ENCODE measurements around the gene ABLIM1.

DNA sequence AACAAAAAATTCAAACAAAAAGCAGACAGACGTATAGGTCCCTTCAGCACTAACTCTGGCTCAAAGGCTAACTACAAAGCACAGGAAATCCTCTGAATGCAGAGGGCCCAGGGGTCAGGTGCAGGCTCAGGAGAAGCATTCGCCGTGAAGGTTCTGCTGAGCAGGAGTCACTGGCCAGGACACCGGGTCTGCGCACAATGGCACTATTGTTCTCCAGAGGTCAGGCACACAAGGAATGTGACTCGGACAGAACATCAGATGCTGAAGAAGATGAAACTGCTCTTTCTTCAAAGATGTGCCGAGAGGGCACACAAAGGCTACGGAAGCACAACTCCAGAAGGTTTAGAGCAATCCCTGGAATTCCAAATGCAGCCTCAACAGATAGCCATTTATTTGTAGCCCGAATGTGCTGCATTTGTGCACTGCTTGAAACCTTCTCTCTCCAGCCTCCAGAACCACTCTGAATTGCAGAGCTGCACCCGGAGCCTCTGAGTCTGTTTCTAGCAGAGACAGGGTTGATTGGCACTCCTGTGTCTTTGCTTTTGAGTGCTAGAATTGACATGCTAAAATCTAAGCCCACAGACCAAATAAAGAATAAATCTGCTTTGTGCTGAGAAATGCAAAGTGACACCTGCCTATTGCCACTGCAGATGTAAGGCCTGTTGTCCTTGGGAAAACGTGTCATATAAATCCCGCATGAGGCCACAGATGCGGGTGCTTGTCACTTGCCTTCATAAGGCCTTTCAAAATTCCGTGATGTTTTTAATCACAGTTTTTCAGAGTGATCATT is 168.4 kb downstream of the ABLIM1 start:
- TF ChIP-seq, protein P1, sequence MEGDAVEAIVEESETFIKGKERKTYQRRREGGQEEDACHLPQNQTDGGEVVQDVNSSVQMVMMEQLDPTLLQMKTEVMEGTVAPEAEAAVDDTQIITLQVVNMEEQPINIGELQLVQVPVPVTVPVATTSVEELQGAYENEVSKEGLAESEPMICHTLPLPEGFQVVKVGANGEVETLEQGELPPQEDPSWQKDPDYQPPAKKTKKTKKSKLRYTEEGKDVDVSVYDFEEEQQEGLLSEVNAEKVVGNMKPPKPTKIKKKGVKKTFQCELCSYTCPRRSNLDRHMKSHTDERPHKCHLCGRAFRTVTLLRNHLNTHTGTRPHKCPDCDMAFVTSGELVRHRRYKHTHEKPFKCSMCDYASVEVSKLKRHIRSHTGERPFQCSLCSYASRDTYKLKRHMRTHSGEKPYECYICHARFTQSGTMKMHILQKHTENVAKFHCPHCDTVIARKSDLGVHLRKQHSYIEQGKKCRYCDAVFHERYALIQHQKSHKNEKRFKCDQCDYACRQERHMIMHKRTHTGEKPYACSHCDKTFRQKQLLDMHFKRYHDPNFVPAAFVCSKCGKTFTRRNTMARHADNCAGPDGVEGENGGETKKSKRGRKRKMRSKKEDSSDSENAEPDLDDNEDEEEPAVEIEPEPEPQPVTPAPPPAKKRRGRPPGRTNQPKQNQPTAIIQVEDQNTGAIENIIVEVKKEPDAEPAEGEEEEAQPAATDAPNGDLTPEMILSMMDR (IDR thresholded peaks at IDR 0.05; ENCODE audit: low read length) = no peak
- no peak for TF ChIP-seq EZH2 (optimal IDR thresholded peaks at IDR 0.05; ENCODE audit: low read depth, low read length)

Data from MM.1S (cell line).